ENCODE data around the gene CSGALNACT2.

CSGALNACT2 gene

GRCh38 chr10:43100366-43100765, 37.9 kb upstream of the CSGALNACT2 start:
- Histone ChIP-seq H3K79me2 (ENCODE audit: insufficient read depth, low read depth) (no peaks in the 10 kb centered on the region), H3K4me3 (IDR thresholded peaks at IDR 0.05; ENCODE audit: insufficient read depth, low read depth, low read length) (no peak overlapping the region), H3K27ac (no peak overlapping the region), H4K20me1 (ENCODE audit: insufficient read depth) (no peaks in the 10 kb centered on the region), H3K4me1 (ENCODE audit: low read depth, poor library complexity, severe bottlenecking) (no peaks in the 10 kb centered on the region), H3K27me3 (ENCODE audit: insufficient read depth, low read depth) (no peaks in the 10 kb centered on the region), H3K4me2 (no peak overlapping the region), H3K9ac (no peak overlapping the region), H2AFZ (ENCODE audit: low read depth) (no peak overlapping the region), H3K36me3 (ENCODE audit: insufficient read depth) (no peaks in the 10 kb centered on the region)
- TF ChIP-seq, protein P1, sequence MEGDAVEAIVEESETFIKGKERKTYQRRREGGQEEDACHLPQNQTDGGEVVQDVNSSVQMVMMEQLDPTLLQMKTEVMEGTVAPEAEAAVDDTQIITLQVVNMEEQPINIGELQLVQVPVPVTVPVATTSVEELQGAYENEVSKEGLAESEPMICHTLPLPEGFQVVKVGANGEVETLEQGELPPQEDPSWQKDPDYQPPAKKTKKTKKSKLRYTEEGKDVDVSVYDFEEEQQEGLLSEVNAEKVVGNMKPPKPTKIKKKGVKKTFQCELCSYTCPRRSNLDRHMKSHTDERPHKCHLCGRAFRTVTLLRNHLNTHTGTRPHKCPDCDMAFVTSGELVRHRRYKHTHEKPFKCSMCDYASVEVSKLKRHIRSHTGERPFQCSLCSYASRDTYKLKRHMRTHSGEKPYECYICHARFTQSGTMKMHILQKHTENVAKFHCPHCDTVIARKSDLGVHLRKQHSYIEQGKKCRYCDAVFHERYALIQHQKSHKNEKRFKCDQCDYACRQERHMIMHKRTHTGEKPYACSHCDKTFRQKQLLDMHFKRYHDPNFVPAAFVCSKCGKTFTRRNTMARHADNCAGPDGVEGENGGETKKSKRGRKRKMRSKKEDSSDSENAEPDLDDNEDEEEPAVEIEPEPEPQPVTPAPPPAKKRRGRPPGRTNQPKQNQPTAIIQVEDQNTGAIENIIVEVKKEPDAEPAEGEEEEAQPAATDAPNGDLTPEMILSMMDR (conservative IDR thresholded peaks at IDR 0.05; ENCODE audit: low read depth, low read length), result no peak

DNA sequence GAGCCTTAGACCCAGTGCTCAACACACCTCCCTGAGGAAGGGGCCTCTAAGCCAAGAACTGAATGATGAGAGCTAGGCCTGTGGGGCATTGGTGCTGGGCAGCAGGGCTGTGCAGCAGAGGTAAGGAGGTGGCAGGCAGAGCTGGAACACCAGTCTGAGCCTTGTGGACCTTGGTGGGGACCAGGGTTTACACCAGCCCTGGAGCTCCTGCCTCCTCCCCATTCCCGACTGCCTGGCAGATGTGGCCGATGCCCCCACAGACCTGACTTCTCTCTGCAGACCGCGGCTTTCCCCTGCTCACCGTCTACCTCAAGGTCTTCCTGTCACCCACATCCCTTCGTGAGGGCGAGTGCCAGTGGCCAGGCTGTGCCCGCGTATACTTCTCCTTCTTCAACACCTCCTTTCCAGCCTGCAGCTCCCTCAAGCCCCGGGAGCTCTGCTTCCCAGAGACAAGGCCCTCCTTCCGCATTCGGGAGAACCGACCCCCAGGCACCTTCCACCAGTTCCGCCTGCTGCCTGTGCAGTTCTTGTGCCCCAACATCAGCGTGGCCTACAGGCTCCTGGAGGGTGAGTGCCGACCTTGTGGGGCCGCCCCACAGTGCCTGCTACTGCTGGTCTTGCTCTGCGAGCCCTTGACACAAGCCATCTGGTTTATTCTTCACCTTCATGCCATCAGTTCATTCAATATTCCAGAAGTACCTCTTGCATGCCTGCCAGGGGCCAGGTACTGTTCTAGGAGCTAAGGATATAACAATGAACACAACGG, 36.0 kb upstream of the CSGALNACT2 start:
- no peaks in the 10 kb centered on the region for H3K79me2 ChIP-seq (ENCODE audit: insufficient read depth, low read depth)
- H3K36me3 ChIP-seq (ENCODE audit: insufficient read depth), result no peaks in the 10 kb centered on the region
- no peak overlapping the region for H3K27ac ChIP-seq
- TF ChIP-seq, protein P1 (conservative IDR thresholded peaks at IDR 0.05; ENCODE audit: low read depth, low read length), result no peak
- H3K27me3 ChIP-seq (ENCODE audit: insufficient read depth, low read depth), result no peaks in the 10 kb centered on the region
- H3K4me3 ChIP-seq (IDR thresholded peaks at IDR 0.05; ENCODE audit: insufficient read depth, low read depth, low read length), result no peak overlapping the region
- H3K4me2 ChIP-seq, result no peak overlapping the region
- no peak overlapping the region for H2AFZ ChIP-seq (ENCODE audit: low read depth)
- H3K4me1 ChIP-seq (ENCODE audit: low read depth, poor library complexity, severe bottlenecking), result no peaks in the 10 kb centered on the region
- no peak overlapping the region for H3K9ac ChIP-seq
- no peaks in the 10 kb centered on the region for H4K20me1 ChIP-seq (ENCODE audit: insufficient read depth)

DNA sequence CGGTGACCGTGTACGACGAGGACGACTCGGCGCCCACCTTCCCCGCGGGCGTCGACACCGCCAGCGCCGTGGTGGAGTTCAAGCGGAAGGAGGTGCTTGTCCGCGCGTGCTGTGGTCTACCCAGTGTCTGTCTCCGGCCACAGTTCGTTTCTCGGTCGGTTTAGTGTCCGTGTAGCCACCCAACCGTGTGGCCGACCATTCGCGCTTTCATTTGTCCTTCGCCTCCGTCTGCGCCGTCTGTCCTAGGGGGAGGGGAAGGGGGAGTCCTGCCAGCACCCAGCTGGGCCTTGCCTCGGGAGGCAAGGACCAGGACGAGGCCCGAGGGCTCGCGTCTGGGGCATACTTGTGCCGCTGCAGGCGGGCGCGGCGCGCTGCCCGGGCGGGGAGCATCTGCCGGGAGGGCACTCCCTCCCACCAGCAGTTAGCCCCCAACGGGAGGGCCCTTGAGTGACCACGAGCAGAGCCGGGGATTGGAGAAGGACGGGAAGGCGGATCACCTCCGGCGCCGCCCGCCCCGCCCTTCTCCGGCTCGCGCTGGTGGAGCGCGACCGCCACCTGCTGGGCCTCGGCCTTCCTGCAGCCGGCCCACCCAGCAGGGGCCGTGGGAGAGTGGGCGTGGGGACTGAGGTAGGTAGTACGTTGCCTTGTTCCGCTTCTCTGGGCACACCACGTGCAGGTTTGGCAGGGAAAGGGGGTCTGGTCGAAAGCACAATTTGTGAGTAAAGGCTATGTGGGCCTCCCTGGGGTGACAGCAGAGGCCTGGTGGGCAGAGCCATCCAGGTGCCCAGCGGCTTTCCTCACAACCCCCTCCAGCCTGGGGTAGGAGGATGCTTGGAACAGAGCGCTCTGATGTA, 32.9 kb upstream of the CSGALNACT2 start:
- Histone ChIP-seq H3K27ac (no peak overlapping the region), H3K4me2 (peak overlapping the region; percentile 73; the same call in 1 of the 2 replicates), H3K79me2 (ENCODE audit: insufficient read depth, low read depth) (no peaks in the 10 kb centered on the region), H3K27me3 (ENCODE audit: insufficient read depth, low read depth) (no peaks in the 10 kb centered on the region), H3K36me3 (ENCODE audit: insufficient read depth) (no peaks in the 10 kb centered on the region), H3K9ac (no peak overlapping the region; the same call in 1 of the 2 replicates), H3K4me3 (IDR thresholded peaks at IDR 0.05; ENCODE audit: insufficient read depth, low read depth, low read length) (no peak overlapping the region), H2AFZ (ENCODE audit: low read depth) (peak overlapping the region; percentile 71), H3K4me1 (ENCODE audit: low read depth, poor library complexity, severe bottlenecking) (no peaks in the 10 kb centered on the region), H4K20me1 (ENCODE audit: insufficient read depth) (no peaks in the 10 kb centered on the region)
- TF ChIP-seq, protein P1 (conservative IDR thresholded peaks at IDR 0.05; ENCODE audit: low read depth, low read length), result peak; percentile 81

- Histone ChIP-seq H3K4me2 (no peak overlapping the region), H3K36me3 (ENCODE audit: insufficient read depth) (no peaks in the 10 kb centered on the region), H2AFZ (ENCODE audit: low read depth) (peak overlapping the region; percentile 71), H3K27me3 (ENCODE audit: insufficient read depth, low read depth) (no peaks in the 10 kb centered on the region), H3K4me1 (ENCODE audit: low read depth, poor library complexity, severe bottlenecking) (no peaks in the 10 kb centered on the region), H3K79me2 (ENCODE audit: insufficient read depth, low read depth) (no peaks in the 10 kb centered on the region), H4K20me1 (ENCODE audit: insufficient read depth) (no peaks in the 10 kb centered on the region), H3K9ac (no peak overlapping the region; the same call in 1 of the 2 replicates), H3K4me3 (IDR thresholded peaks at IDR 0.05; ENCODE audit: insufficient read depth, low read depth, low read length) (no peak overlapping the region), H3K27ac (no peak overlapping the region)
- TF ChIP-seq, protein P1 (conservative IDR thresholded peaks at IDR 0.05; ENCODE audit: low read depth, low read length), result no peak
These were observed 32.4 kb upstream of the CSGALNACT2 start for GRCh38 chr10:43105956-43106229.
